Prostate gland (tissue), 2 donors: Measurements from ENCODE around the gene NES. TPM values are rescaled to one million over a fixed set of nuclear protein-coding genes. Genes with fewer than 3 reads are reported as not detected.

Experiments
- DNase-seq: peaks from one replicate; pipeline ENCODE4 v3.0.0-alpha.2; 2019; ENCODE audit warnings: low spot score
- H3K27ac ChIP-seq, 2 donors: fragments of 200-600 bp; sonication (generic); 2 replicates each; pipeline ENCODE4 v1.5.1; 2017 to 2019
- H3K27me3 ChIP-seq: fragments of 200-600 bp; sonication (generic); replicated peaks from 2 replicates; pipeline ENCODE4 v1.5.1; 2019; ENCODE audit not compliant: insufficient read depth
- H3K36me3 ChIP-seq, 2 donors: fragments of 200-600 bp; sonication (generic); 1 replicate in 1 of 2; 2 replicates in 1 of 2; pipeline versions ENCODE4 v1.5.1 to v1.8.1; 2017 to 2019
- H3K4me1 ChIP-seq: fragments of 200-600 bp; sonication (generic); replicated peaks from 2 replicates; pipeline ENCODE4 v1.5.1; 2019
- H3K4me3 ChIP-seq, 2 donors: fragments of 200-600 bp; sonication (generic); 2 replicates each; pipeline ENCODE4 v1.5.1; 2017 to 2019
- H3K9me3 ChIP-seq: fragments of 200-600 bp; sonication (generic); 2 replicates; pipeline ENCODE4 v1.5.1; 2017
- POLR2A ChIP-seq: fragments of 450-650 bp; IDR thresholded peaks from one replicate; pipeline ENCODE4 v1.6.1; 2016; ENCODE audit warnings: antibody characterized with exemption, mild to moderate bottlenecking
- POLR2AphosphoS5 ChIP-seq: sonication (generic); formaldehyde crosslinking; IDR thresholded peaks from one replicate; pipeline ENCODE4 v1.6.1; 2017; ENCODE audit warnings: antibody characterized with exemption
- WGBS: methylation state at CpG from one replicate; pipeline ENCODE4 v1.1.5; 2018; 5-methylcytosine and 5-hydroxymethylcytosine counted together
- intact Hi-C: fragments of 100-400 bp; cut with DNase I; formaldehyde crosslinking; loops from one replicate; pipeline ENCODE4 v1.14.2; 2022
- total RNA-seq, 2 donors: library from RNA; depleted of rRNA; stranded (reverse); fragments of >200 nt; gene quantifications; one replicate each; pipeline ENCODE4 v1.1.0, GENCODE V29; 2016
- TF ChIP-seq, protein P1 (sequence below), 4 experiments: fragments of 200-600 bp in 2 of 4; fragments of 450-650 bp in 2 of 4; sonication (generic) in 2 of 4; IDR thresholded peaks; 1 replicate in 3 of 4; 2 replicates in 1 of 4; pipeline ENCODE4 v1.5.1; 2016 to 2019; ENCODE audit warnings: antibody characterized with exemption in 4 of 4, mild to moderate bottlenecking in 2 of 4, moderate library complexity in 2 of 4

NES gene
- total RNA-seq, 2 donors from 2014 or later, result 11.2 to 33.4 TPM

DNA sequence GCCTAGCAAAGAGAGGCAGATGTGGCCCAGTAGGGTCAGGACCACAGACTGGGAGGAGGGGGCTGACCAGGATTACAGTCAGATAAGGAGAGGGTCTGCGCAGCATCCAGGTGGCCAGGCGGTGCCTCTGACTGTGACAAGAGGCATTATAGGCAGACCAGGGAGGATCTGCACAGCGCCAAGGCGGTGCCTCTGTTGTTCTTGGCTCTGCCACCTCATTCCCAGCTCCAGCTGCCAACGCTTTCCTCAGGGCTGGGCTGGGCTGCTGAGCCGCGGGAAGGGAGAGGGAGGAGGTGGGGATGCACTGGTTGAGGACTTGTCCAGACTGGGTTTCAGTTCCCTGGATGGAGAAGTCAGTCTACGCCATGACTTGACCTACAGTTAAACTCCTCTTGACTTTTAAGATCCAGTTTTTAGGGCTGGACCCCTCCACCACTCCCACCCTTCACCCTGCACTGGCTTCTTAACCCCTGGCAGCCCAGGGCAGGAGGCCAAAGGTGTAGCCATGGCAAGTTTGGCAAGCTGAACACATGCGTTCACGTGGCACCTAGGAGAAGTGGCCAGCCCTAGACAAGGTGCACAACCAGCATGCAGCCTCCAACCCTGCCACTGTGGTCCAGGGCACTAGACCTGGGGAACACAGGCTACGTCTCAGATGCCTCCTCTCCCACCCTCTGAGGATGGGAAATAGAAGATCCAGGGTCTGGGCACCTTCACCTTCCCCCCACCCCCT is 32.7 kb upstream of the NES start:
- peaks cover 8% of the 10 kb centered on the region for H3K4me1 ChIP-seq
- 20% methylated on average over 11 of the region's 11 CpGs for WGBS
- peak; percentile 87 for DNase-seq

DNA sequence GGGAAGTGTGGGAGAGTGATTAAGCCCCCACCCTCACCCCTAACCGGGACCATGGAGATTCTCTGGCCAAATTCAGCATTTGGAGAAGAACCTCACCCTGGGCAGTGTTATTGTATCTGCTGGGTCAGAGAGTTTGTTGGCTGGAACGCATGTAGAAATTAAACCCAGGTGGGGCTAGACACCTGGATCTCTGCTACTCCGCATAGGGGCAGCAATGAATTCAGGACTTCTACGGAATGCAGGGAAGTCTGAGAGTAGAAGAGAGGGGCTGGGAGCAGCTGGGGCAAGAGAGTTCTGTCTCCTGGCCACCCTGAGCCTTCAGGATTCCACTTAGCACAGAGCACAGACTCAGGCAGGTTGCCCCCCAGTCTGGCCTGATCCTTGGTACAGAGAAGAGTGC is 31.8 kb upstream of the NES start:
- no peak overlapping the region for H3K27ac ChIP-seq
- H3K27me3 ChIP-seq, result no peaks in the 10 kb centered on the region
- H3K4me1 ChIP-seq, result peaks cover 12% of the 10 kb centered on the region
- no peak for TF ChIP-seq POLR2AphosphoS5
- TF ChIP-seq POLR2A, result no peak
- TF ChIP-seq, protein P1, sequence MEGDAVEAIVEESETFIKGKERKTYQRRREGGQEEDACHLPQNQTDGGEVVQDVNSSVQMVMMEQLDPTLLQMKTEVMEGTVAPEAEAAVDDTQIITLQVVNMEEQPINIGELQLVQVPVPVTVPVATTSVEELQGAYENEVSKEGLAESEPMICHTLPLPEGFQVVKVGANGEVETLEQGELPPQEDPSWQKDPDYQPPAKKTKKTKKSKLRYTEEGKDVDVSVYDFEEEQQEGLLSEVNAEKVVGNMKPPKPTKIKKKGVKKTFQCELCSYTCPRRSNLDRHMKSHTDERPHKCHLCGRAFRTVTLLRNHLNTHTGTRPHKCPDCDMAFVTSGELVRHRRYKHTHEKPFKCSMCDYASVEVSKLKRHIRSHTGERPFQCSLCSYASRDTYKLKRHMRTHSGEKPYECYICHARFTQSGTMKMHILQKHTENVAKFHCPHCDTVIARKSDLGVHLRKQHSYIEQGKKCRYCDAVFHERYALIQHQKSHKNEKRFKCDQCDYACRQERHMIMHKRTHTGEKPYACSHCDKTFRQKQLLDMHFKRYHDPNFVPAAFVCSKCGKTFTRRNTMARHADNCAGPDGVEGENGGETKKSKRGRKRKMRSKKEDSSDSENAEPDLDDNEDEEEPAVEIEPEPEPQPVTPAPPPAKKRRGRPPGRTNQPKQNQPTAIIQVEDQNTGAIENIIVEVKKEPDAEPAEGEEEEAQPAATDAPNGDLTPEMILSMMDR (IDR thresholded peaks at IDR 0.05), result no peak
- H3K9me3 ChIP-seq, result no peaks in the 10 kb centered on the region
- no peaks in the 10 kb centered on the region for H3K36me3 ChIP-seq
- no peak overlapping the region for H3K4me3 ChIP-seq
- DNase-seq, result no peak
- intact Hi-C loops, result no loop called here
- 42% methylated on average over 4 of the region's 4 CpGs for WGBS

More for the DNA sequence above, 32.7 kb upstream of the NES start:
- Histone ChIP-seq H3K9me3 (no peaks in the 10 kb centered on the region), H3K27ac (peak overlapping the region in 1 of 2 donors; percentile 21), H3K27me3 (no peaks in the 10 kb centered on the region), H3K36me3 (no peaks in the 10 kb centered on the region), H3K4me3 (no peak overlapping the region)
- intact Hi-C loops, result no loop called here
- TF ChIP-seq POLR2A (no peak), POLR2AphosphoS5 (peak; percentile 87)
- TF ChIP-seq, protein P1 (IDR thresholded peaks at IDR 0.05), result no peak

DNA sequence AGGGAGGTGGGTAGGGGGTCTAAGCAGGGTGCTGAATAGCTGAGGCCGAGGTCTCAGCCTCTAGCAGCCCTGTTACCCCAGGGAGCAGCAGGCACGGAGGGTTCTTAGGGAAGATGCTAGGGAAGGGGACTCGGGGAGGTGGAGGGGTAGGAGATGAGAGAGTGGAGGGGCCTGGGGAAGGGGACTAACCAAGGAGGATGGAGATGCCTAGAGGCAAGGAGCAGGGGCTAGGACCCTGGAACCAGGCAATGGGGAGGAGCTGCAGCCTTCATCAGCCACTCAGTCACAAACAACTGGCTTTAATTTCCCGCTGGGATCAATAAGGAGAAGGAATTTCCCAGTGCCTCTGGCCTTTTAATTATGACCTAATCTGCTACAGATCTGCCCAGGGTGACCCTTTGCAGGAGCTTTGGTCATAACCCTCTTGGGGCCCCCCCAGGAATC is 31.0 kb upstream of the NES start:
- no peaks in the 10 kb centered on the region for H3K36me3 ChIP-seq
- no peaks in the 10 kb centered on the region for H3K9me3 ChIP-seq
- no peaks in the 10 kb centered on the region for H3K27me3 ChIP-seq
- intact Hi-C loops, result no loop called here
- no peak for DNase-seq
- TF ChIP-seq, protein P1 (IDR thresholded peaks at IDR 0.05), result no peak
- TF ChIP-seq POLR2AphosphoS5, result no peak
- TF ChIP-seq POLR2A, result no peak
- H3K4me1 ChIP-seq, result peaks cover 12% of the 10 kb centered on the region
- H3K4me3 ChIP-seq, result no peak overlapping the region
- H3K27ac ChIP-seq, result peak overlapping the region in 1 of 2 donors; percentile 4
- WGBS, result 63% methylated on average over 4 of the region's 4 CpGs

DNA sequence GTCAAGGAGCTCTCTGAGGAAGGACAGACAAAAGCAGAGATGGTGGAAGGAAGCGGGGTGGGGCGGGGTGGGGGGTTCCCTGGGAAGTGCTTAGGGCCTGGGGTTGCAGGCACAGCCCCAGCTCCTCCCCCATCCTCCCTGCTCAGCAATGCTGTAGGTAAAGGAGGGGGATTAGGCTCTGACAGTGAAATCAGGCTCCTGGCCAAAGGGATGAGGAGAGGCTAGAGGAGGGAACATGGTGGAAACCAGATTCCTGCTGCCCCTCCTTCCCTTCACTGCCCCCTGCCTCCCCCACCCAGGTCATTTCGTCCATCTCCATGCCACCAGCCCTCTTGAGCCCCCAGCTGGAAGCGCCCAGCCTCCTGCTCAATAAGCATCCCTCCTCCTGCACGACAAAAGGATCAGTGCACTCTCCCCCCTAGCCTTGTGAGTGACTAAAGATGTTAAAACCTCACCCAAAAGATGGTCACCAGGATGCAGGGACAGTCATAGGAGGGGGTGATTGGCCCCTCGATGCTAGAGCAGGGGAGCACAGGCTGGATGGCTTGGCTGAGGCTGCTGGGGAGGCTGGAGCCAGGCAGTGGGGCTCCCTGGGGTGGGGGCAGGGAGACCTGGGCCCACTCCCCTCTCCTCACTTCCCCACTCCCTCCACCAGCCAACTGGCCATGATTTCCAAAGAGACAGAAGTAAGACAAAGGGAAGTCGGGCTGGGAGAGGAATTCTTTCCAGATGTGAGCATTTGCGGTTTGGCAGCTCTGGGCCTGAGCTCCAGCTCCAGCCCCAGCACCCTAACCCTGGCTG is 30.4 kb upstream of the NES start:
- Histone ChIP-seq H3K4me1 (peaks cover 12% of the 10 kb centered on the region), H3K36me3 (no peaks in the 10 kb centered on the region), H3K4me3 (no peak overlapping the region), H3K9me3 (no peaks in the 10 kb centered on the region), H3K27me3 (no peaks in the 10 kb centered on the region), H3K27ac (peak overlapping the region in 1 of 2 donors; percentile 4)
- TF ChIP-seq POLR2A, result no peak
- TF ChIP-seq, protein P1 (IDR thresholded peaks at IDR 0.05), result no peak
- TF ChIP-seq POLR2AphosphoS5, result no peak
- intact Hi-C loops, result no loop called here
- no peak for DNase-seq
- WGBS, result 63% methylated on average over 8 of the region's 8 CpGs
